NCI-H1930 (cell line): ENCODE results near the gene TNFRSF4.
"Not testable (repeated sequence)": the region's sequence is repeated elsewhere in the genome, so short reads cannot be mapped to it uniquely, and the experiment has no call there.

ENCODE experiments used
- DNase-seq, 2 experiments: peaks; one replicate each; lab custom pipeline; 2025; lab: John Stamatoyannopoulos, UW

The TNFRSF4 gene

GRCh38 chr1:1202831-1203560 lies 11.0 kb downstream of the TNFRSF4 start:
- no peak for DNase-seq

DNA sequence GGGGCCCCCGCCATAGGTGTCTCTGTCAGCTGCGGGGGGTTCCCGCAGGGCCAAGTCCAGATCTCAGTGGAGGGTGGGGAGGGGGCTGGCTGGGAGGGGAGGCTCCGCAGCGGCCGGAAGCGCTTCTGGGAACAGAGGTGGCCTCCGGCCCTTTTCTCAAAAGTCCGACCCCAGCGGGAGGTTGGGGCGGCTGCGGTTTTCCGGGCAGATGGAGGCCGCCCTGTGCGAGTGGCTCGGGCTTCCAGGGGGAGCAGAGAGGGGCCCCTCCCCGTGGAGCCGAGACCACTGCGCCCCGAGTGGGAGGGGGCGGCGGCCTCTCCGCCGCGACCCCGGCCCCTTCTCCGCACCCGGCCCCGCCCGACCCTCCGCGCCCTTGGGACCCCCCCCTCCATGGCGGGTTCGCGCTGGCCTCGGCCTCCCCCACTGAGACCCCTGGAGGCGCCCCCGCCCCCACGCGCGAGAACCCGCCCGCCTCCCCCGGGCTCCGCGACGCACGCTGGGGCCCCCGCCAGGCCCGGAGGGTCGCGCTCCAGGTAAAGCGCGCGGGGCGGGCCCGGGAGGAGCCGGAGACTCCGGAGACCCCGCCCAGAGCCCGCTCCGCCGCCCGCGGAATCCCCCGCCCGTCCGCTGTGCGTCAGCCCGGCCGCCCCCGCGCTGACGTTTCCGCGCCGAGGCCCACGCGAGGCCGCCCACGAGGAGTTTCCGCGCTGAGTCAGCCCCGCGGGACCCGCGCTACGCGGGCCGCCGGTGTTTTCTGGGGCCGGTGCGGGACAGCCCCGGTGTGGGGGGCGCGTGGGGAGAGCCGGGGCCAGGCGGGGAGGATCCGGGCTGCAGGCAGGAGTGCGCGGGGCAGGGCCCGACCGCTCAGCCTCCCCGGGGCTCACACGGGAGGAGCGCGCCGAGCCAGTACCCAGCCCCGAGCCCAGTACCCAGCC lies 12.8 kb downstream of the TNFRSF4 start:
- peak; percentile 41 to 54 for DNase-seq

GRCh38 chr1:1199961-1200875 lies 13.7 kb downstream of the TNFRSF4 start:
- DNase-seq = no peak

DNA sequence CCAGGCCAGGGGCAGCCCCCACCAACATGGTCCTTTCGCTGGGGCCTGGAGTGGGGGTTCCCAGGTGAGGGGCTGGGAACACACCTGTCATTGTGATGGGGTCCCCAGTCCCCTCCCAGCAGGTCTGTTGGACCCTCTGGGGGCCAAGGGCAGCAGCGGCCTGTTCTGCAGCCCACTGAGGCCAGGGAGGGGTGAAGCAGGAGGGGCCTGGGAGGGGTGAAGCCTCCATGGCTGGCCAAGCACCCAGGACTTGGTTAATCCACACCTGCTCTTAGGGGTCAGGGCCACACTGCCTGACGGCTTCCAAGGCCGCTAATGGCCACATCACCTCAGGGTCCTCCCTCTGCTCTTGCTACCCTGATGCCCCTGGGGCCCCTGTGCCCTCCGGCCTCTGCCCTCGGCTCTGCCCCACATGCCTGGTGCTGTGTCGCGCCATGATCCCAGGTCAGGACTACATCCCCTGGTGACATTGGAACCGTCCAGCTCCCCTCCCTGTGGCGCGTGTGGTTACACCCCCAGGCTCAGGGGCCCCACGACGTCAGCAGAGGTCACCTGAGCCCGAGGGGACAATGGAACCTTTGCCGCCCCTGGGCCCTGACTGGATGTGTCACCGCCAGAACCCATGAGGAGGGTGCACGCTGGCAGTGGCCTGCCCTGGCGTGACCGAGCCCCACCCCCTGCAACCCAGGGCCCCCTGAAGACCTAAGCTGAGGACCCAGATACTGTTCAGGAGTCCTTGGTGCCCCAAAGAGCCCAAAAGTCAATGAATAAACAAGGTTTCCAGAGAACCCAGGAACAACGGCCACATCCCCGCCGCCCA lies 14.6 kb downstream of the TNFRSF4 start:
- DNase-seq = no peak

DNA sequence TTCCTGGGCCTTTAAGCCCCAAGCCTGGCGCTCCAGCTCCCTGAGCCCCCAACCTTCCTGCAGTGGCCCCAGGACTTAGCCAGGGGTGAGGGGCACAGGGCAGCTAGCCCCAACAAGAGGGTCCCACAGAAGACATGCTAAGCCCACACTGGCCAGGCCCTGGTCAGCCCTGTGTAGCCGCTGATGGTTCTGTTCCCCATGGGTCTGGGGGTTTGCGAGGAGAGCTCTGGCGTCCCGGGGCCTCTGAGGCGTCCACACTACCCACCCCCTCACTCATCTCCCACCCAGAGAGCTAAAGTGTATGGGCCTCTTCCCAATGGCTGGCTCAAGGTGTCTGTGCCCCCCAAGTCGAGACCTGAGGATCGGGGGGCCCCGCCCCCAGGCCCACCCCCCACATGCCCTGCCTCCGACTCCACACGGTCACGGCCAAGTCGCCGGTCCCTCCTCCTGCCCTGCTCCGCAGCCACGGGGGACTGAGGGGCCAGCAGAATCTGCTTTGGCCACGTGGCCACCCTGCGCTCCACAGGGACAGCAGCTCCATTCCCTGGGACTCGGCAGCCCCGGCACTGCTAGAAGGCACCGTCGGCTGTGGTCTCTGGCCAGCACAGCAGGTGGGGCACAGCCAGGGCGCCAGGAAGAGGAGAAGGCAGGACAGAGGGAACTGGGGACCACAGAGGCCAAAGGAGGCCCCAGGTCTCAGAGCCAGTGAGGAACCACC lies 15.4 kb downstream of the TNFRSF4 start:
- DNase-seq = no peak

- DNase-seq = no peak
These were observed 16.2 kb downstream of the TNFRSF4 start for GRCh38 chr1:1197551-1198422.

- DNase-seq = no peak
These were observed 16.8 kb downstream of the TNFRSF4 start for GRCh38 chr1:1197188-1197500.

- no peak for DNase-seq
These were observed 17.3 kb downstream of the TNFRSF4 start for GRCh38 chr1:1196431-1197187.

DNA sequence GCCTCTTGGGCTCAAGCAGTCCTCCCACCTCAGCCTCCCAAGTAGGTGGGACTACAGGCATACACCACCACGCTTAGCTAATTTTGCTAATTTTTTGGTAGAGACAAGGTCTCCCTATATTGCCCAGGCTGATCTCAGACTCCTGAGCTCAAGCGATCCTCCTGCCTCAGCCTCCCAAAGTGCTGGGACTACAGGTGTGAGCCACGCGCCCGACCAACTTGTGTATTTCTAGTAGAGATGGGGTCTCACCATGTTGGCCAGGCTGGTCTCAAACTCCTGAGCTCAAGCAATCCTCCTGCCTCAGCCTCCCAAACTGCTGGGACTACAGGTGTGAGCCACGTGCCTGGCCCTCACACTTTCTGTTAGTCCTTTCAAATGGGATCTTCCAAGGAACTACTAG lies 18.2 kb downstream of the TNFRSF4 start:
- not testable (repeated sequence) for DNase-seq

DNA sequence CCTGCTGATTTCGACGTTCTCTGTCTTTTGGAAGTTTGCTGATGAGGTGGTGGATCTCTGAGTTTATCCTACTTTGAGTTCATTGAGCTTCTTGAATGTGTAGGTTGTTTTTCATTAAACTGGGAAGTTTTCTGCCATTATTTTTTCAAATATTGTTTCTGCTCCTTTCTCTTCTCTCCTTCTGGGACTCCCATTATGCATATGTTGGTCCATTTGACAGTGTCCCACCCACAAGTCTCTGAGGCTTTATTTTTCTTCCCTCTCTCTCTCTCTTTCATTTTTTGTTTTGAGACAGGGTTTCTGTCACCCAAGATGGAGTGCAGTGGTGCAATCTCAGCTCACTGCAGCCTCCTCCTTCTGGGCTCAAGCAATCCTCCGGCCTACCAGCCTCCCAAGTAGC lies 19.2 kb downstream of the TNFRSF4 start:
- no peak for DNase-seq

GRCh38 chr1:1191734-1192133 lies 22.2 kb downstream of the TNFRSF4 start:
- DNase-seq = no peak

DNA sequence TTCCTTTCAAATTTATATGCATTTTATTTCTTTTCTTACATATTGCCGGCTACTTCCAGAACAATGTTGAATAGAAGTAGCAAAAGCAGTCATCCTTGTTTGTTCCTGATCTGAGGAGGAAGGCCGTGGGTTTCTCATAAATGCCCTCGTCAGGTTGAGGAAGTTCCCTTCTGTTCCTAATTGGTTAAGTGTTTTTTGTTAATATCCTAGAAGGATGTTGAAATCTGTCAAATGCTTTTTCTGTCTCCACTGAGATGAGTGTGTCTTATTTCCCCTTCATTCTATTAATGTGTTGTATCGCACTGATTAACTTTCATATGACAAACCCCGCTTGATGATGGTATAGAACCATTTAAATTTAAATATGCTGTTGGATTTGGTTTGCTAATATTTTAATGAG lies 24.8 kb downstream of the TNFRSF4 start:
- no peak for DNase-seq

DNA sequence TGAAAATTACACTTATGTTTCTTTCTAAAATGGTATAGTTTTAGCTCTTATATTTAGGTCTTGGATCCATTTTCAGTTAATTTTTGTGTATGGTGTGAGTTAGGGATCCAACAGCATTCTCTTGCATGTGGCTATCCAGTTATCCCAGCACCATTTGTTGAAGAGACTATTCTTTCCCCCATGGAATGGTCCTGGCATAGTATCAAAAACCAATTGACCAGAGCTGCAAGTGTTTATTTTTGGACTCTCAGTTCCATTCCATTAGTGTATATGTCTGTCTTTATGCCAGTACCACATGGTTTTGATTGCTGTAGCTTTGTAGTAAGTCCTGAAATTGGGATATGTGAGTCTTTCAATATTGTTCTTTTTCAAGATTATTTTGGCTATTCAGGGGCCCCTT lies 26.0 kb downstream of the TNFRSF4 start:
- no peak for DNase-seq

GRCh38 chr1:1185101-1185765 lies 28.7 kb downstream of the TNFRSF4 start:
- no peak for DNase-seq

- no peak for DNase-seq
These were observed 29.8 kb downstream of the TNFRSF4 start for GRCh38 chr1:1183833-1184775.

DNA sequence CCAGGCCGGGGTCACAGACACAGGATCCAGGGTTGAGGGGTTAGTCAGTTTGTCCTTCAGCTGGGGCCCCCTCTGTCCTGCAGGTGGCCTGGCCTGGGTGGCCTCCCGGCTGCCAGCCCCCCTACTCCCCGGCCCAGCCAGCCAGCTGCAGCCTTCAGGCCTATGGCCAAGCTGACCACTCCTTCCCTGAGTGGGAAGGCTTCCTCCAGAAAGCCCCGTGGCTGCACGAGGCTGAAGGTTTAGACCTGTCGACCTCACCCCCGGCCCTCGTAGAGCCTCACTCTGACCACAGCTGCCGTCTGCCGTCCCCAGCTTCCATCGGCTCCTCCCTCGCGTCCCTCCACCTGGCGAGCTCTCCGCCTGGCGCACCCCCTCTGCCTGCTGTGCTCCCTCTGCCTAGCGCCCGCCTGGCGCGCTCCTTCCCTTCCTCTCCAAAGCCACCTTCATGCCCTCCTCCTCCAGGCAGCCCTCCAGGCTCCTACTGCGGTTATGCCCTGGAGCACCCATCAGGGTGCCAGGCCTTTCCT lies 30.7 kb downstream of the TNFRSF4 start:
- DNase-seq = no peak
